ENCODE data around the gene GARIN3. TPM values are rescaled to one million over a fixed set of nuclear protein-coding genes. Genes with fewer than 3 reads are reported as not detected.
"Not testable (repeated sequence)": the region's sequence is repeated elsewhere in the genome, so short reads cannot be mapped to it uniquely, and the experiment has no call there.

The GARIN3 gene
- total RNA-seq, 4 donors from 2014 or later: not detected

DNA sequence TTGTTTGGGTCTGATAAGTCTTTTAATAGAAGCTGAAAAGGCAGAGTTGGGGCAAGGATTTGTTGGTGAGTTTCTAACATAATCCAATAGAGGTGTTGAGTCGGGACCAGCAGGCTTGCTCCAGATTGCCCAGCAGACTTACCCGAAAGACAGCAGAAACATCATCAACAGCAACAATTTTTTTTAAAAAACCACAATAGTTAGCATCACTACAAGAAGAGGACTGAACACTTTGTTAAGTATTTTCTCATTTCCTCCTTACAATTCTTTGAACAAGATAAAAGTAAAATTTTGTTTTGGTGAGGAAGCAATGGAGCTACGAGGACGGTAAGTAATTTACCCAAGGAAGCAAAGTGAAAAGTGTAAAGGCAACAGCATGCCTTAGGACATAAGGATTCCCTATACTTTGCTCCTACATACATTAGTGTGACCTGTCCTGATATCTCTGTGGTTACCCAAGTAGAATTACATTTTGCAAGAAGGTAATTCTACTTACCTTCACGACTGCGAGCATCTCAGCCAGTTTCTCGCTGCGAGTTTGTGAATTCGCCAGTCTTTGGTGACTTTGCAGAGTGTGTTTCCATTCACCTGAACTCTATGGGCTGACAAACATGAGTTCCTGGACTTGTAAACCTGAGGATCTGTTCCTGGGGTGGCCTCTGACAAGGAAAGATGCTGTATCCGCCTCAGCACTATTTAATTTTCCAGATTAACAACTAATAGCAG, 27.8 kb upstream of the GARIN3 start:
- Histone ChIP-seq H3K4me1 (no peaks in the 10 kb centered on the region), H3K27me3 (no peaks in the 10 kb centered on the region), H3K4me3 (replicated peaks in 1 of 3) (no peak overlapping the region), H3K27ac (no peak overlapping the region), H3K9me3 (no peaks in the 10 kb centered on the region), H3K36me3 (no peaks in the 10 kb centered on the region)
- no peak for DNase-seq
- WGBS, 2 donors: 86 to 92% methylated on average over 10 of the region's 10 CpGs
- no peak for TF ChIP-seq POLR2A (IDR thresholded peaks at IDR 0.05)
- TF ChIP-seq, protein P1, sequence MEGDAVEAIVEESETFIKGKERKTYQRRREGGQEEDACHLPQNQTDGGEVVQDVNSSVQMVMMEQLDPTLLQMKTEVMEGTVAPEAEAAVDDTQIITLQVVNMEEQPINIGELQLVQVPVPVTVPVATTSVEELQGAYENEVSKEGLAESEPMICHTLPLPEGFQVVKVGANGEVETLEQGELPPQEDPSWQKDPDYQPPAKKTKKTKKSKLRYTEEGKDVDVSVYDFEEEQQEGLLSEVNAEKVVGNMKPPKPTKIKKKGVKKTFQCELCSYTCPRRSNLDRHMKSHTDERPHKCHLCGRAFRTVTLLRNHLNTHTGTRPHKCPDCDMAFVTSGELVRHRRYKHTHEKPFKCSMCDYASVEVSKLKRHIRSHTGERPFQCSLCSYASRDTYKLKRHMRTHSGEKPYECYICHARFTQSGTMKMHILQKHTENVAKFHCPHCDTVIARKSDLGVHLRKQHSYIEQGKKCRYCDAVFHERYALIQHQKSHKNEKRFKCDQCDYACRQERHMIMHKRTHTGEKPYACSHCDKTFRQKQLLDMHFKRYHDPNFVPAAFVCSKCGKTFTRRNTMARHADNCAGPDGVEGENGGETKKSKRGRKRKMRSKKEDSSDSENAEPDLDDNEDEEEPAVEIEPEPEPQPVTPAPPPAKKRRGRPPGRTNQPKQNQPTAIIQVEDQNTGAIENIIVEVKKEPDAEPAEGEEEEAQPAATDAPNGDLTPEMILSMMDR (IDR thresholded peaks at IDR 0.05): no peak
- intact Hi-C loops (cut with DNase I): no loop called here

DNA sequence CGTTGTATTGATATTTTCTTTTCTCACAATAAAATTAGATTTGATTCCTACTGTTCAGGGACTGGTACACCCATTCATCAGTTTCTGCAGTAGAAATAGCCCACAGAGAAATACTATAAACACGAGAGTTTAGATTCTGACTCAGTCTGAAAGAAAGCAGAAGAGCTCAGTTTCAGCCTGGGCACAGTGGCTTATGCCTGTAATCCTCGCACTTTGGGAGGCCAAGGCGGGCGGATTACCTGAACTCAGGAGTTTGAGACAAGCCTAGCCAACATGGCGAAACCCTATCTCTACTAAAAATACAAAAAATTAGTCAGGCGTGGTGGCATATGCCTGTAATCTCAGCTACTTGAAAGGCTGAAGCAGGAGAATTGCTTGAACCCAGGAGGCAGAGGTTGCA, 23.2 kb upstream of the GARIN3 start:
- no peak for TF ChIP-seq POLR2A (IDR thresholded peaks at IDR 0.05)
- TF ChIP-seq, protein P1 (IDR thresholded peaks at IDR 0.05): no peak
- Histone ChIP-seq H3K4me1 (no peaks in the 10 kb centered on the region), H3K4me3 (replicated peaks in 1 of 3) (no peak overlapping the region), H3K9me3 (no peaks in the 10 kb centered on the region), H3K27me3 (no peaks in the 10 kb centered on the region), H3K27ac (no peak overlapping the region), H3K36me3 (no peaks in the 10 kb centered on the region)
- intact Hi-C loops (cut with DNase I): no loop called here
- 82 to 86% methylated on average over 7 of the region's 7 CpGs for WGBS, 2 donors
- no peak for DNase-seq

DNA sequence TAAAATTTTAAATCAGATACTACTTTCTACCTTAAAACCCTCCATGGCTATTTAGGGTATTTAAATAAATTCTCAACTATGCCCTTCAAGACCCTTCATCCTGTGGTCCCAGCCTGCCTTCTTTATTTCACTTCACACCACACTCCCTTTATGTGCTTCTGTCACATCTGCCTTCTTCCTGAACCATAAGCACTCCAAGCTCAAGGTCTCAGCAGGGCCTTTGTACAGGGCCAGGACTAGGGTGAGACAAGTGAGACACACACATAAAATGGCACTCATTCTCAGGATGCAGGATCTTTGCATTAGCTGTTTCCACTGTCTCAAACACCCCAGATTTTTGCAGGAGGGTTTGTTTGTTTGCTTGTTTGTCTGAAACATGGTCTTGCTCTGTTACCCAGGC, 22.2 kb upstream of the GARIN3 start:
- no peak for TF ChIP-seq POLR2A (IDR thresholded peaks at IDR 0.05)
- TF ChIP-seq, protein P1 (IDR thresholded peaks at IDR 0.05): no peak
- DNase-seq: no peak
- H3K36me3 ChIP-seq: no peaks in the 10 kb centered on the region
- no peaks in the 10 kb centered on the region for H3K27me3 ChIP-seq
- H3K9me3 ChIP-seq: no peaks in the 10 kb centered on the region
- intact Hi-C loops (cut with DNase I): no loop called here
- H3K27ac ChIP-seq: no peak overlapping the region
- H3K4me1 ChIP-seq: no peaks in the 10 kb centered on the region
- no peak overlapping the region for H3K4me3 ChIP-seq (replicated peaks in 1 of 3)

DNA sequence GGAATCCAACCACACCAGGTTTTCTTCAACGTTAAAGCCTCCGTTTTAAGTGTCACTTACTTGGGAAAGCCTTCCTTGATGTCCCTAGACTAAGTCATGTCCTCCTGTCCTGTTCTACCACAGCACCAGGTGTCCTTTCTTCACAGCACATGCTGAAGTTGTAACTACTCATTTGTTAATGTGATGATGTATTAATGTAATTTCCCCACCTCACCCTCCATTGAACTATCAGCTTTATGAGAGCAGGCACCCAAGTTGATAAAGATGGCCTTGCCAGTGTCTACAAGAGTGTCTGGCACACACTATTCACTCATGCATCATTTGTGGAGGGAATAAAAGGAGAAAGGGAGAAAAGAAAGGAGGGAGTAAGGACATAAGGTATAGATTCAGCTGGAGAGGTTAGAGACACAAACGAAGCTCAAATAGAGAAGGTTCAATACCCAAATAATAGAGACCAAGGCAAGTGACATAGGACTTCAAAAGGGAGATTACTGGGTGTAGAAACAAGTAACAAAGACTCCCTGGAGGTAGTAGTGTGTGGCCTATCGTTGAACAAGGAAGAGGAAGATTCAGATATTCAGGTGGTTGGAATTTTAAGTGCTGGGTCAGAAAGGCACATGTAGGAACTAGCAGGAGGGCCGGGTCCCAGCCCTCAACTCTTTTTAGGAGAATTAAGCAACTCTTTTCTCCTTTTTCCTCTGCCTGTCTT, 21.1 kb upstream of the GARIN3 start:
- no peaks in the 10 kb centered on the region for H3K27me3 ChIP-seq
- intact Hi-C loops (cut with DNase I): no loop called here
- no peaks in the 10 kb centered on the region for H3K4me1 ChIP-seq
- no peak for DNase-seq
- no peak overlapping the region for H3K27ac ChIP-seq
- H3K36me3 ChIP-seq: no peaks in the 10 kb centered on the region
- no peaks in the 10 kb centered on the region for H3K9me3 ChIP-seq
- TF ChIP-seq, protein P1 (IDR thresholded peaks at IDR 0.05): no peak
- no peak overlapping the region for H3K4me3 ChIP-seq (replicated peaks in 1 of 3)
- 58 to 66% methylated on average over 5 of the region's 5 CpGs for WGBS, 2 donors

DNA sequence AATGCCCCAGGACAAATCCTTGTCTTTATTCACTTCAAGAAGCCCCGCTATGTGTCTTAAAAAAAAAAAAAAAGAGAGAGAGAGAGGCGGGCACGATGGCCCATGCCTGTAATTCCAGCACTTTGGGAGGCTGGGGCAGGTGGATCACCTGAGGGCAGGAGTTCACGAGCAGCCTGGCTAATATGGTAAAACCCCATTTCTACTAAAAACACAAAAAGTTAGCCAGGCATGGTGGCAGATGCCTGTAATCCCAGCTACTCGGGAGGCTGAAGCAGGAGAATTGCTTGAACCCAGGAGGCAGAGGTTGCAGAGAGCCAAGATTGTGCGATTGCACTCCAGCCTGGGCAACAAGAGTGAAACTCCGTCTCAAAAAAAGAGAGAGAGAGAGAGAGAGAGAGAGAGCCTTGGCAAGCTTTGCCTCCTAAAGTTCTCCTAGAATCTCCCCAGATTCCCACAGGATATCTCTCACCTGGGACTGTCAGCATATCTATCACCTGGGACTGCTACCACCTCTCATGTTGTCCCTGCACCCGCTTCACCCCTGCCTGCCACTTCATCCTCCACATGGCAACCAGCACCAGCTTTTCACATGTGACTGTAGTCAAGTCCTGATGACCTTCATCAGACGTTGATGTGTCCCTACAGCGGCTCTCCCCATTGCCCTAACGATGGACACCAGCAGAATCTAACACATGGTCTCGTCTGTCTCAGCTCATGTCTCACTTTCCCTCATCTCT, 20.4 kb upstream of the GARIN3 start:
- Histone ChIP-seq H3K36me3 (no peaks in the 10 kb centered on the region), H3K27me3 (no peaks in the 10 kb centered on the region), H3K27ac (no peak overlapping the region), H3K9me3 (no peaks in the 10 kb centered on the region), H3K4me1 (no peaks in the 10 kb centered on the region), H3K4me3 (replicated peaks in 1 of 3) (no peak overlapping the region)
- DNase-seq: no peak
- whole genome bisulfite sequencing, 2 donors: 77 to 90% methylated on average over 12 of the region's 12 CpGs
- TF ChIP-seq, protein P1 (IDR thresholded peaks at IDR 0.05): no peak
- TF ChIP-seq POLR2A (IDR thresholded peaks at IDR 0.05): no peak
- intact Hi-C loops (cut with DNase I): no loop called here

DNA sequence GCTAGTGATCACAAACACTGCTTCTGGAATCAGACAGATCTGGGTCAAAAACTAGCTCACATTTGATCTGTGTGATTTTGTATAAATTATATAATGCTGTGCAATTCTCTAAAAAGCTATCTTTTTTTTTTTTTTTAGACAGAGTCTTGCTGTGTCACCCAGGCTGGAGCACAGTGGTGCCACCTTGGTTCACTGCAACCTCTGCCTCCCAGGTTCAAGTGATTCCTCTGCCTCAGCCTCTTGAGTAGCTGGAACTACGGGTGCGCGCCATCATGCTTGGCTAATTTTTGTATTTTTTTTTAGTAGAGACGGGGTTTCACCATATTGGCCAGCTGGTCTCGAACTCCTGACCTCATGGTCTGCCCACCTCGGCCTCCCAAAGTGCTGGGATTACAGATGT, 19.1 kb upstream of the GARIN3 start:
- H3K27ac ChIP-seq; H3K9me3 ChIP-seq; intact Hi-C loops (cut with DNase I); H3K4me1 ChIP-seq; H3K4me3 ChIP-seq (replicated peaks in 1 of 3); DNase-seq; H3K36me3 ChIP-seq; H3K27me3 ChIP-seq: not testable (repeated sequence)
- 78 to 85% methylated on average over 6 of the region's 6 CpGs for WGBS, 2 donors
